HG03439 (cell line): ENCODE measurements around the gene PHETA1.
"Not testable (repeated sequence)": the region's sequence is repeated elsewhere in the genome, so short reads cannot be mapped to it uniquely, and the experiment has no call there.

Source experiments
- ATAC-seq: cut with Tn5 transposase; IDR thresholded peaks from one replicate; pipeline ENCODE4 v1.9.1; 2021; ENCODE audit warnings: mild to moderate bottlenecking, moderate library complexity; ENCODE audit not compliant: unreplicated experiment

PHETA1 gene

DNA sequence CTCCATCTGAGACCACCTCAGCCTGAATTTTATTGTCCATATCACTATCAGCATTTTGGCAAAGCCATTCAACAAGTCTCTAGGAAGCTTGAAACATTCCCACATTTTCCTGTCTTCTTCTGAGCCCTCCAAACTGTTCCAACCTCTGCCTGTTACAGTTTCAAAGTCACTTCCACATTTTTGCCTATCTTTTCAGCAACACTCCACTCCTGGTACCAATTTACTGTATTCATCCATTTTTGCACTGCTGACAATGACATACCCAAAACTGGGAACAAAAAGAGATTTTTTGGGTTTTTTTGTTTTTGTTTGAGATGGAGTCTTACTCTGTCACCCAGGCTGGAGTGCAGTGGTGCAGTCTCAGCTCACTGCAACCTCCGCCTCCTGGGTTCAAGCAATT lies 4.3 kb upstream of the PHETA1 start:
- not testable (repeated sequence) for ATAC-seq

DNA sequence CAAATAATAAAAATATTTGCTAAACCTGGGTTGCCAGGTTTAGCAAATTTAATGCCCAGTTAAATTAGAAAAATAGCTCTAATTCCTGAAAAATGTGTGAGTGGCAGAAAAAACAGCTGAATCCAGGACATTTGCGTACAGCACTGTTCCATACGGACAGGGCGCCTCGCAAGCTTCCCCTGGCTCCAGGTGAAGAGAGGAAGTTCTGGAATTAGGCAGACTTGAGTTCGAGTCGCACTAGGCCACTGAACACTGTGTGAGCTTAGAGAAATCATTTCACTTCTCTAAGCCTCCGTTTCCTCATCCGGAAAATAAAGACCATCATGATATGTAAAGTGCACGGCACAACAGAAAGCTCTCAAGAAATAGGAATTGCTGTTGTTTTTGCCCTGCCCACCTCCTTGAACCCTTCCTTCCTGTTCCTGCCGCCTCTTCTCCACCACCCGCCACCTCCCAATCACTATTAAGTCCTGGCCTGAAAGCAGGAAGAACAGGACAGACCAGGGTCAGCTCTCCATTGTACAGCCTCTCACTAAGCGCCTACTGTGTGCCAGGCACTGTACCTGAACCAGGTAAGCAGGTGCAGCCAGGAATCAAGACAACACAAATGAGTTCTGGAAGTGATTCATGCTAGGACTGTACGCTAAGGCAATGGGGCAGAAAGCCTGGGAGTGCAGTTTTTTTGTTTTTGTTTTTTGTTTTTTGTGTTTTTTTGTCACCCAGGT lies 763 bp upstream of the PHETA1 start:
- no peak for ATAC-seq

DNA sequence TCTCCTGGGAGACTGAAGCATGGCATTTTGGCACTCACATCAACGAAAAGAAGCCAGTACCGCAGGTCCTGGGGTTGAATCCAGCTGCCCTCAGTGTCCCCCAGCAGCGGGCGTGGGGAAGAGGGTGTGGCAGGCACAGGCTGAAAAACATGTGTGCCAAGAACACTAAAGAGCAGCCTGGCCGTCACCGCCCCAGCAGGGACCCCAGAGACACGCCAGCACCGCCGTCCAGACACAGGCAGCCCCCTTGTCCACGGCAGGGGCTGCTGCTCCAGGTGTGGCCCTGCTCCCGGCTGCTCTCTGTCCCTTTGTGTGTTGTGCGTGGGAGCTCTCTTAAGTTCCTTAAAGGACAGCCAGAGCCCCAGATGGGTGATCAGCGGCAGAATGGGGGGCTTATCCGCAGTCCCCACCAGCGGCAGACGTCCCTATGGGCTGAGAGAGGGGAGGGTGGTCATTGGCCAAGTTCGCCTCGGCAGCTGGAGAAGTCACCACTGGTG lies 556 bp downstream of the PHETA1 start:
- ATAC-seq = peak; percentile 4

- ATAC-seq = no peak
Measured at GRCh38 chr12:111367661-111368221, 1.2 kb downstream of the PHETA1 start.

DNA sequence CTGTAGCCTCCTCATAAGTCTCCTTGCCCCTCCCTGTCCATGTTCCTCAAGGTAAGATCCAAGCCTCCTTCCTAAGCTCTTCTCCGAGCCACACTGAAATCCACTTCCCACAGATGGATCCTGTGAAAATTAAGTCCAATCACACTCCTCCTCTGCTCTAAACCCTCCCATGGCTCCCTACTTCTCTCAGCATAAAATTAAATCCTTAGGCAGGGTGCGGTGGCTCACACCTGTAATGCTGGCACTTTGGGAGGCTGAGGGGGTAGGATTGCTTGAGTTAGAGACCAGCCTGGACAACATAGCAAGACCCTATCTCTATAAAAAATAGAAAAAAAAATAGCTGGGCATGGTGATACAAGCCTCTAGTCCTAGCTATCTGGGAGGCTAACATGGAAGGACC lies 2.3 kb downstream of the PHETA1 start:
- ATAC-seq = no peak

- no peak for ATAC-seq
Measured at GRCh38 chr12:111366075-111366474, 2.8 kb downstream of the PHETA1 start.

GRCh38 chr12:111363578-111363977 lies 5.3 kb downstream of the PHETA1 start:
- no peak for ATAC-seq

- no peak for ATAC-seq
Measured at GRCh38 chr12:111362687-111363475, 6.0 kb downstream of the PHETA1 start.

DNA sequence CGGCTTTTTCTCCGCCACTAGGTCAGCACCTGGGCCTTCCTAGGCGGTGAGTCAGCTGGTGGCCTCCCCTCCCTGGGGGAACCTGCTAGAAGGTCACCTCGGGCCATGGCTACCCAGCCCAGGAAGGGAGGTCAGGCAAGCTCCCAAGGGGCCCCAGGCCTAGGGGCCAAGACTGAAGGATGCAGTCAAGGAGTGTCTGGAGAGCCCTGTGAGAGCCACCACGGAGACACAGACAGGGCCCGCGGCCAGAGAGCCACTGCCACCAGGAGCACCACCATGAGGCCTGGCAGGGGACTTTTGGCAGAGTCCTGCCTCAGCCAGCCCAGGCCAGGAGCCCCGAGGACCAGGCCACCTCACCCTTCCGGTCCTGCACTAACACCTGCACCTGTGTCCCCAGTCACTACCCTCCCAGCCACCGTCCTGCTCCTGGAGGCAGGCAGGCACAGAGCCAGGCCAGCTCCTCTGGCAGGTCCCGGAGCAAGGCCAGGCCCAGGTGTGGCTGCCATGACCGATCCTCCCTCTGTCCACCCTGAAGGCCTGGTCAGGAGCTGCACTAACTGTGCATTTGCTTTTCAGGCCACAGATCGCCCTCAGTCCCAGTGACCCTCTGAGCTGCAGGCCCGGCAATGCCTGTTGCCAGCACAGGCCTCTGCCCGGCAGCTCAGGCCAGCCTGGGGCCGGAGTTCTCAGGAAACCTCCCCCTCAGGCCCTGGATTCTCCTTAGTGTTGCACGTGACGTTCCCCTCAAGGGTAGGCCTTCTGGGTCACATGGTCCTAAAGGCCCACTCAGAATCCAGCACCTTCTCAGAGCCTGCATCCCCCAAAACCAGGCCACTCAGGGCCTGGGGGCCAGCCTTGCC lies 6.9 kb downstream of the PHETA1 start:
- ATAC-seq = no peak

- no peak for ATAC-seq
Measured at GRCh38 chr12:111361073-111361716, 7.7 kb downstream of the PHETA1 start.

- no peak for ATAC-seq
Measured at GRCh38 chr12:111360325-111360930, 8.5 kb downstream of the PHETA1 start.

GRCh38 chr12:111359914-111360276 lies 9.0 kb downstream of the PHETA1 start:
- no peak for ATAC-seq

GRCh38 chr12:111359231-111359913 lies 9.5 kb downstream of the PHETA1 start:
- no peak for ATAC-seq

GRCh38 chr12:111355201-111355925 lies 13.5 kb downstream of the PHETA1 start:
- ATAC-seq = no peak

DNA sequence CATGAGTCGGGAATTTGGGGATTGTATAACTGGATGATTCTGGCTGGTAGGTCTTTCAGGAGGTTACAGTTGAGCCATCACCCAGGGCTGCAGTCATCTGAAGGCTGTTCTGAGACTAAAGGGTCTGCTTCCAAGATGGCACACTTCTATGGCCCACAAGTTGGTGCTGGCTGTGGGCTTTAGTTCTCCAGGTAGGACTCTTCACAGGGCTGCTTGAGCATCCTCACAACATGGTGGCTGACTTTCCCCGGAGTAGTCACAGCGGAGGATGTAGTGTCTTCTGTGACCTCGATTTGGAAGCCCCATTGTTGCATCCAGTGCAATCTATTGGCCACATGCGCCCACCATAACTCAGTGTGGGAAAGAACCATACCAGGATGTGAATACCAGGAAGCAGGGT lies 14.4 kb downstream of the PHETA1 start:
- ATAC-seq = no peak

- ATAC-seq = no peak
Measured at GRCh38 chr12:111353603-111354295, 15.1 kb downstream of the PHETA1 start.

DNA sequence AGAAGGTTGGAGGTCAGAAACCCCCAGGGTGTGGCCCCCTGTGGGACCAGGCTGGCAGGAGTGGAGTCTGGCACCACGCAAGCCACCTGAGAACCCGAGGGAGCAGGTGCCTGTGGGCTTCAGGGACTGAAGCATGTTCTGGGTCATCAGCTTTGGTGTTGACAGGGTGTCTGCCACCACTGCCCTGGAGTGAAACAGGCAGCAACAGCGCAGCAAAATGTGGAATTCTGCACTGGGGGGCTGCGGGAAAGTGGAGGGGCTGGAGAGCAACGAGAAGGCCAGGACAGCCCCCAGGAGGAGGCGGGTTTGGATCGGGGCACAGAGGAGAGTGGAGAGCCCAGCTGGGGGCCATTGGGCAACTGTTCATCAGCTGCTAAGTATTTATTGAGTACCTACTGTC lies 15.9 kb downstream of the PHETA1 start:
- no peak for ATAC-seq

- ATAC-seq = no peak
Measured at GRCh38 chr12:111352296-111352993, 16.4 kb downstream of the PHETA1 start.
